HG02938 (cell line): ENCODE measurements around the gene FERMT3.
A peak's percentile ranks its signal among the peaks of the same experiment; 100 is the strongest.

Experiments used
- ATAC-seq: cut with Tn5 transposase; IDR thresholded peaks from one replicate; pipeline ENCODE4 v1.9.1; 2021; ENCODE audit warnings: mild to moderate bottlenecking, moderate library complexity; ENCODE audit not compliant: unreplicated experiment

Gene FERMT3

DNA sequence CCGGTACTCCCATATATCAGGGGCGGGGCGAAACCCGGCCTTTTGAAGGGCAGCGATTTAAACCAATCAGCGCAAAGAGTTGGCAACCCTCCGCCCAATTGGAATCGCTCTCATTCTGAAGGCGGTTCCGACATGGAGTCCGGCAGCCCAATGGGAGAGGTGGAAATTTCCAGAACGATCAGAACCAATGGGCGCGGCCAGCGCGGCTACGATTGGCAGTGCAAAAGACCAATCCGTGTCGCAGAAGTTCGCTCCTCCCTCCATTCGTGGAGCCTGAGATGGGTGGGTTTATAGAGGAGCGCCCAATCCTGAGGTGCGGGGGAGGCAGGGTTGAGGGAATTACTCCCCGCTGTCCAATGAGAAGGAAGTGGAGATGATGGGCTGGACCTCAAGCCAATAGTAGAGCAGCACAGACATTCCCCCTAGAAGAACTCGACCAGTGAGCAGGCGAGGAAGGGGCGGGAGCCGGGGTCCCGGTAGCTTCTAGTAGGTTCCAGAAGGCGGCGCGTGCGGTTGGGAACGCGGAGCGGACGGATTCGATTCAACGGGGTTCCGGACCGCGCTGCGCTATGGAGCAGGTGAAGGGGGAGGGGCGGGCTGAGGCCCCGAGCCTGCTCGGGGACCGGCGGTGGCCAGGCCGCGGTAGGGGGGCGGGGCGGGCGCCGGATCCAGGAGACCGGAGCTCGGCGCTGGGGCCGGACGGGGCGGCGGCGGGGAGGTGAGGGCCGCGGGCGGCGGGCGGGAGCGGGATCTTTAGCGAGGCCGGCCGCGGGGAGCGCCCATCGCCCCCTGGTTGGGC is 20.6 kb upstream of the FERMT3 start, which contains the start of gene STIP1:
TSS of gene STIP1 (plus strand) at position 479 of the 799 bp plus-strand sequence. CDS start at position 570, 91 bp downstream.
- peak; percentile 78 for ATAC-seq

DNA sequence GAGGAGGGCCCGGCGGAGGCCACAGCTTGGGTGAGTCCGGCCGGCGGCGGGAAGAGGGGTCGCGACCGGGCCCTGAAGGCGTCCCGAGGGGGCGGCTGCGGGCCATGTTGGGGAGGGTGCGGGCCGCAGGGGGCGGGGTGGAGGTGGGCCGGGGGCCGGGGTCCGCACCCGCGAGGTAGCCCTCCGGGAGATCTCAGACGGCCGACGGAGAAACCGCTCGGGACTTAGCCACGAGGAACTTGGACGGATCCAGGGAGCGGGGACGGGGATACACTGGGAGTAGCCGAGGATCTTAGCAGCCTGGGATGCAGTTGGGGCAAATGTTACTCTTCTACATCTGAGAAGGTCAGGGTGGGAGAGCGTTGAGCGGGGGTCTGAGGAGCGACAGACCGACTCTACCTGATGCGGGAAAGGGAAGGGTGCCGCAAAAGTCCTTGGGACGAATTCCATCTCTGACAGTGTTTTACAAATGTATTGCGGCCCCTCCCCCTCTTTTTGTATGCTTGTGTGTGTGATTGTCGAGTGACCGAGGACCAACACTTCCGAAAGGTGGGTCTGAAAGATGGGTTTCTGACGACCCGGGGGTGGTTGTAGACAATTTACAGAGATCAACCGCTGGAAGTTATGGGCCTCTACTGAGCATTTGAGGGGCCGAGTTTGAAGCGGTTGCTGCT is 19.9 kb upstream of the FERMT3 start:
- no peak for ATAC-seq

DNA sequence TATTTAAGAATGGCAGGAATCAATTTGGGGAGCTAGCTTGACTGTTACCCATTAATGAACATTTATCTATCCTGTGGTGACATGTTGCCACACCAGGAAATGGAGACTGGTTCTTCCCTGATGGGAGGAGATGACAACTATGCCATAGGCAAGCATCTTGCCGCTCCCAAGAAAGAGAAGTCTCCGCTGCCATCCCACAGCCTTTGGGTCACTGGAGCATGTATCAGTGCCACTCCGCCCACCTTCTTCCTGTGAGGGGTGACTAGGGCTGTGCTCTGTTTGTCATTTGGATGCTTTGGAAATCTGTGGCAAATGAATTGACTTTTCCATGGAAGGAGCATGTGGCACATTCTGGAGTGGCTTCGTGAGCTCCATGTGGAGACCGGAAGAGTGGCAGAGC is 14.1 kb upstream of the FERMT3 start:
- ATAC-seq = no peak

DNA sequence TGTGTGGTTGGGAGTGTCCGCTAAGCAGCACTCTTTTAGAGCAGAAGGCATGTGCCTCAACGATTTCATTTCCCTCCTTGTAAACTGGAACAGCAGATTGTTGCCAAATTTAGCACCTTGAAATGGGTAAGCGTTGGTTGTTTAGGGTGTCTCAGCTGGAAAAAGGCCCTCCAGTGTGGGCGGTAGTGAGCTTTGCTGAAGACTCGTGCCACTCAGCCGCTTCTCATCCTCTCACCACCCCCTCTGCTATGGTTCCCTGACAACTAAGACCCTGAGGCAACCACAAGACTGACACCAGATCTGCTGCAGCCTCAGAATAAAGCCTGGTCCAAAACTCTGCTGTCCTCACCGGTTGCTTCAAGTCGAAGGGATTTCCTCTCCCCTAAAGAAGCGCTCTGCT is 9.9 kb upstream of the FERMT3 start:
- ATAC-seq = no peak

DNA sequence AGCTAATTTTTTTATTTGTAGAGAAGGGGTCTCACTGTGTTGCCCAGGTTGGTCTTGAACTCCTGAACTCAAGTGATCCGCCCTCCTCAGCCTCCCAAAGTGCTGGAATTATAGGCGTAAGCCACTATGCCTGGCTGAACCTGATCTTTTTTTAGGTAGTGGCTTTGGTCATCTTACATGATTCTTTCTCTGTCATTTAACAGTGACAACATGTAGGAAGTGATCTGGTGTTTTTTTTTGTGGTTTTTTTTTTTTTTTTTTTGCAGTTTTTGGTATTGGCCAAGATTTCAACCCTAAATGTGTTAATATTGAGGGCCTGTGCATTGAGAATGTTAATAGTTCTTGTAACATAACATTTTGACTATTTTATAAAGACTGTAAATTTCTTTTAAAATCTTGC is 8.0 kb upstream of the FERMT3 start:
- no peak for ATAC-seq

DNA sequence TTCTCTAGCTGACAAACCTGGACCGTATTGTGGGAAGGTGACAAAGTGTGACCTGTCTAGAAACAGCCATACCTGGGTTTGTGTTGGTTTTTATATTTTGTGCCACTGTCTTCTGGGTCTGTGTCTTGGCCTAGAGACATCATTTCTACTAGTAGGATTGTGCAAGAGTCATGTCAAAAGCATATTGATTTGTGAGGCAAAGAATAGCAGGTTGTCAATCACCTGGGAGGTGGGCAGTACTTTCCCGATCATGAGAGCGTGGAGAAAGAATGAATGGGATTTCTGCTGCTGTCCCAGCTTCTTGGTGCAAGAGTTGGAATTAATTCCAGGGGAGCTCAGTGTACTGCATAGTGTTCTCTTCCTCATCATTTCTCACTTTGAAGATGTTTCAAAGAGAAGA is 5.0 kb upstream of the FERMT3 start:
- ATAC-seq = no peak

DNA sequence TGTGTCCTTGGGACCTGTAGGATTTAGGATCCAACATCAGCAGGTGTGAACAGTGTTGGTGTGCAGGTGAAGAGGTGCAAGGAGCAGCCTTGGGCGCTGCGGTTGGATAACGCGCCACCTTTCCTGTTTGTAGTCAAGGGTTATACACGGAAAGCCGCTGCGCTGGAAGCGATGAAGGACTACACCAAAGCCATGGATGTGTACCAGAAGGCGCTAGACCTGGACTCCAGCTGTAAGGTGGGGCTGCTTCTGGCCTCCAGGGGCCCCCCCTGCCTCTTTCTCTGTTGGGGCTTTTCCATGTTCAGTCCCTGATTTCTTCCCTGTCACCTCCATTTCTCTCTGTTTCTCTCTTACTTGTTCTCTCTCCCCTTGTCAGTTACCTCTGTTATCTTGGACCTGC is 3.5 kb upstream of the FERMT3 start:
- no peak for ATAC-seq

DNA sequence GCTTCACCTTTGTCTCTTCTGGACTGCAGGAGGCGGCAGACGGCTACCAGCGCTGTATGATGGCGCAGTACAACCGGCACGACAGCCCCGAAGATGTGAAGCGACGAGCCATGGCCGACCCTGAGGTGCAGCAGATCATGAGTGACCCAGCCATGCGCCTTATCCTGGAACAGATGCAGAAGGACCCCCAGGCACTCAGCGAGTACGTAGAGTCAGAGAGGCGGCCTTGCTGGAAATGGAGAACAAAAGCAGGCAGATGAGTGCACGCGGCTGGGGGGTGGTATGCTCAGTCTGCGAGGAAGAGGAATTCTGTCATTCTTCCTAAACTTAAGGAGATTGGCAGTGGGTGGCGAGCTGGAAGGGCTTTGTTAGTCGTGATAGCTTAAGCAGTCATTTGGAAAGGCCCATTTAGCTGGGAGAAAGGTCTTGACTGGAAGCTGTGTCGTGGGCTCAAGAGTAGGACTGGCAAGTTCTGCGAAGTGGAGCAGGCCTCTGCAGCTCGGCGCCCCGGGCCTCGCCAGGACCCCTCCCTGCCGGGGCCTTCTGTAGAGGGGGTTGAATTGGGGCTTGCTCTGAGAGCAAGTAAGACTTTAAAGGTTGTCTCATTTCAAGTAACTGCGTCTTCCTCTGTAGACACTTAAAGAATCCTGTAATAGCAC is 3.0 kb upstream of the FERMT3 start:
- ATAC-seq = no peak

DNA sequence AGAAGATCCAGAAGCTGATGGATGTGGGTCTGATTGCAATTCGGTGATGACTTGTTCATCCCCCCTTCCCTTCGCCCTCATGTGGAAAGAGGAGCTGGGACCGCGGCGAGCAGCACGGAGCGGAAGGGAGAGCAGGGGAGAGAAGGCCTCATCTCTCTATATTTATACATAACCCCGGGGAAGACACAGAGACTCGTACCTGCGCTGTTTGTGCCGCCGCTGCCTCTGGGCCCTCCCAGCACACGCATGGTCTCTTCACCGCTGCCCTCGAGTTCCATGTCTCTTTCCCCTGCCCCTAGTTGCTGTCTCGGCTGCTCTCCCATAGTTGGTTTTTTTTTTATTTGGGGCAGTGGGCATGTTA is 2.5 kb upstream of the FERMT3 start:
- ATAC-seq = no peak

DNA sequence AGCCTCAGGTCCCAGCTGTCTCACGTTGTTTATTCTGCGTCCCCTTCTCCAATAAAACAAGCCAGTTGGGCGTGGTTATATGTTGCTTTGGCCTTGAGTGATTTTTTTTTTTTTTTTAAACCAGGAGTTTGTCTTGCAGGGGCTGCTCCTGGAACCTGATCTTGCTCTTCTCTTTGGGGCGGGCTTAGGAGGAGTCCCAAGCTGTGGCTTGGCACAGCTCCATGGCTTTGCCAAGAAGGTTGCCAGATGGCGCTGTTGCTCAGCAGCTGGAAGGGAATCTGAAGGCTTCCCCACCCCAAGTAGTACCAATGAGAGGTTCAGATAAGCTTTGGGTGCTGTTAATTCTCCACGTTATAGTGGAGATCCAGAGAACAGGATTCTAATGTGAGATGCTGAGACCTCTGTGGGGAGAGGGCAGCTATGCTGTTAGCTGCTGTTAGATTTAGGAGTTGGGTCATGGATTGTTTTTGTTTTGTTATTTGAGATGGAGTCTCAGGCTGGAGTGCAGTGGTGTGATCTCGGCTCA is 2.0 kb upstream of the FERMT3 start:
- ATAC-seq = no peak

DNA sequence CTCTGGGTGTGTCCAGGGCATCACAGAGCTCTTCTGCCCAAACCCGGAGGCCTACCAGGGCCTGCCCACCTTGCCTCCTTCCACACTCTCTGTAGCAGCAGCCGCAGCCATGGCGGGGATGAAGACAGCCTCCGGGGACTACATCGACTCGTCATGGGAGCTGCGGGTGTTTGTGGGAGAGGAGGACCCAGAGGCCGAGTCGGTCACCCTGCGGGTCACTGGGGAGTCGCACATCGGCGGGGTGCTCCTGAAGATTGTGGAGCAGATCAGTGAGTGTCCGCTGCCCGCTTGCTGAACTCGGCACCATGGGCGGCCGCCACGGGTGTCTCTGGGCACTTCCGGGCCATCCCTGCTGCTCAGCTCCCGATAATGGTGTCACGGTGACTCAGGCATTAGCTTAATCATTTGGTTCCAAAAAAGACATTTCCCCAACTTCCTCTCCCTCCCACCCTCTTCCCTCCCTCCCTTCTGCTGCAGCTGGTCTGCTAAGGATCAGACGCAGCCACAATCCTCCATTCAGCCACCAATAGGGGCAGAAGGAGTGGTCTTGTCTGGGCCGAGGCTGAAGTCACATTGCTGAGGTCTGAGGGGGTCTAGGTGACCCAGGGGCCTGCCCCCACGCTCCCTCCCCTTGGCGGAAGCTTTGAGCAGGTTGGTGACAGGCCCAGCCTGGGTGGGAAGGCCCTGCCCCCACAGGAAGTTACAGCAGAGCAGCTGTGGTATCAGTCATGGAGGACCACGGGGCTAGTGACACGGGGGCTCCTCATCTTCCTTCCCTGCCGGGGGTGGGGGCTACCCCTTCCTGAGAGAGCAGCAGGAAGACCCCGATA is 950 bp downstream of the FERMT3 start:
- peak; percentile 69 for ATAC-seq

DNA sequence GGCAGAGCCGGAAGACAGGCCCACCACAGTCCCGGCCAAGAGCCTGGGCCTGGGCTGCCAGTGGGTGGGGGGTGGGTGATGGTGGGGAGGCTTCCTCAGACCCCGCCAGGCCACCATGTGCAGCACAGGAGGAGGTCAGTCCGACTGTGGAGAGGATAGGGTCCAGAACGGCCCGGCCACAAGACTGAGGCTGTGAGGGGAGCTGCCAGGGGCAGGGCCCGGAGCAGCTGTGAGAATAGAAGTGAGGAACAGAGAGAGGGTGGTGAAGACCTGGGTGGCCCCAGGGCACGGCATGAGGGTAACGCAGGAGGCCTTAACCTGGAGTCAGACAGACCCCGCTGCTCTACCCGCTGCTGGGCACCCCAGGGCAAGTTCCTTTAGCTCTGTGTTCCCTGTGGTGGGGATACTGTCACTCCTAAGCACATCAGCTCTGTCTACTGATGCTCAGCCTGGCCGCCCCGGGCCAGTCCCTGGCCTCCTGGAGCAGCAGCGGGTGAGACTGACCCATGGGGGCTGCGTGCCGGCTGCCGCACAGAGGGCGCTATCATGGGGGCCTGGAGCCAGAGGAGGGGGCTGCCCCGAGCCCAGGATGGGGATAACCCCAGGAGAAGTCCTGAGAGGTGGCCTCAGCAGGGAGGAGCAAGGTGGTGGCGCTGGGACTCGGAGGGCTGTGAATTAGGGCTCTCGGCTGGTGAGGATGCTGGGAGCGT is 1.7 kb downstream of the FERMT3 start:
- ATAC-seq = peak; percentile 8

DNA sequence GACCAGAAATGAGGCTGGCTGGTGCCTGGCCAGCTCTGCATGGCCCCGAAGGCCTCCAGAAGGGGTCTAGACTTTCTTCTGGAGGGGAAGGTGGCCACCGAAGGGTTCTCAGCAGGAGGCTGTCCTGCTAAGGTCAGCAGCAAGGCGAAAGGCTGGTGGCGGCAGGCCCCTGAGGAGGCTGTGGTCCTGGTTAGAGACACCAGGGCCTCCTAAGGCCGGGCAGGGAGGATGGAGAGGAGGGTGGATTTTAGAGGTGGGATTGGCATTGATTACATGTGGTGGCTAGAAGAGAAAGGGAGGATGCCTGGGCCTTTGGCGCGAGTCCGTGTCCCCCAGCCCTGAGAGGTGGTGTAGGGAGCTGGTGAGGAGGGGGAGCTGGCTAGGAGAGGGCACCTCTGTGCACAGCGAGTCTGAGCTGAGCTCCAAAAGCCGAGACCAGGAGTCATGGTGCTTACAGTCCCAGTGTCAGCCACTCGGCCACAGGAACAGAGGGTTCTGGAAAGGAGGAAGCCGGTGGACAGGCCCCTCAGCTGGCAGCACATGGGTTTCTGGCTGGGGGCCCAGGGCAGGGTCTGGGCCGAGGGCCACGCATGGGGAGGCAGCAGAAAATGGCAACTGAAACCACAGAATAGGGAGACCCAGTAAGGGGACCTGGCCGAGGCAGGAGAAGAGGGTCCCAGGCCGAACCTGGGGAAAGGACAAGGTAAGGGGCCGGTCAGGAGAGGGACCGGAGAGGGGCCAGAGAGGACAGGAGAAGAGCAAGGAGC is 2.5 kb downstream of the FERMT3 start:
- ATAC-seq = no peak

DNA sequence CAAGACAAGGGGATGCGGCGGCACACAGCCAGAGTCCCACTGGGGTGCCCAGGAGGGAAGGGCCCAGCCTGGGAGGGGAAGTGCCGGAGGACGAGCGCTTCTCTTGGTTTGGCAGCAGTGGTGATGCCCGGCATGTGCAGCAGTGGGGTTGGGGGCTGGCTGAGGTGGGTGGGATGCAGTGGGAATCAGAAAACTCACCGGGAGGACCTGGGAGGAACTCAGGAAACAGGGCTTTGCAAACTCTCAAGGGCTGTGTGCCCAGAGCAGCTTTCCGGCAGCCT is 3.0 kb downstream of the FERMT3 start:
- ATAC-seq = no peak

DNA sequence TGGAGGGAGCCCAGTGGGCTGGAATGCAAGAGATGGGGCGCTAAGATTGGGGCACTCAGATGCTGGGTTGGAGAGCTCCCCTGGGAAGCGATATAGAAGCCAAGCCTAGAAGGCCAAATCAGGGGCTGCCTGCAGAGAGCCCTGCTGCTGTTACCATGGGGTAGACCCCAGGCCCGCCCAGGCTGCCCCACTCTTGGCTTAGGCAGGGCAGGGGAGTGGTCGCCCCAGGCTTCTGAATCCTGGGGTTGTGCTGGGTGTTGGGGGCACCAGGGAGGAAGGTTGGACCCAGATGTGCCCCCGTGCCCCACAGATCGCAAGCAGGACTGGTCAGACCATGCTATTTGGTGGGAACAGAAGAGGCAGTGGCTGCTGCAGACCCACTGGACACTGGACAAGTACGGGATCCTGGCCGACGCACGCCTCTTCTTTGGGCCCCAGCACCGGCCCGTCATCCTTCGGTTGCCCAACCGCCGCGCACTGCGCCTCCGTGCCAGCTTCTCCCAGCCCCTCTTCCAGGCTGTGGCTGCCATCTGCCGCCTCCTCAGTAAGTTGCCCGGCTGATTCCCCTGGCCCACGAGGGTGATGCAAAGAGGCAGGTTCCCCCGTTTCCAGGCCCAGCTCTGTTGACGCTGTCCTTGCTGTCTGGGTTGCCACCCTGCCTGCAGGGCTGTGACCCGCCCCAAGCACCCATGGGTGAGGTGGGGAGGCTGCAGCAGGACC is 3.9 kb downstream of the FERMT3 start:
- no peak for ATAC-seq

DNA sequence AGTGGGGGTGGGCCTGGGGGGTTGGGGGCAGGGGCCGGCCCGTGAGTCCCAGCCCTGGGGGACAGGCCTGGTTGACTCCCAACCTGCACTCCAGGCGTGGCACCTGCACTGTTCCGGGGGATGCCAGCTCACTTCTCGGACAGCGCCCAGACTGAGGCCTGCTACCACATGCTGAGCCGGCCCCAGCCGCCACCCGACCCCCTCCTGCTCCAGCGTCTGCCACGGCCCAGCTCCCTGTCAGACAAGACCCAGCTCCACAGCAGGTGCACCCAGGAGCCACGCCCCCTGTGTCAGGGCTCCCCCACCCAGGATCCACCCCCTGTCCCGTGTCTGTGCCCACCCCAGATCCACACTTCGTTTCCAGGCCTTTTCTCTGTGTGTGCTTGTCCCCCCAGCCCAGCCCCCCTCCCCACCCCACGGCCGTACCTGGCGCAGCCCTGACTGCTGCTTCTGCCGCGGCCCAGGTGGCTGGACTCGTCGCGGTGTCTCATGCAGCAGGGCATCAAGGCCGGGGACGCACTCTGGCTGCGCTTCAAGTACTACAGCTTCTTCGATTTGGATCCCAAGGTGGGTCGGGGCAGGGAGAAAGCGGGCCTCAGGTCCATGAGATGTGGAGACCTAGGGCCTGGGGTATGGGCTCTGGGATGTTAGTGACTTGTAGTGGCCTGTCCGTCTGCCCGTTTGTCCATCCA is 4.8 kb downstream of the FERMT3 start:
- no peak for ATAC-seq

DNA sequence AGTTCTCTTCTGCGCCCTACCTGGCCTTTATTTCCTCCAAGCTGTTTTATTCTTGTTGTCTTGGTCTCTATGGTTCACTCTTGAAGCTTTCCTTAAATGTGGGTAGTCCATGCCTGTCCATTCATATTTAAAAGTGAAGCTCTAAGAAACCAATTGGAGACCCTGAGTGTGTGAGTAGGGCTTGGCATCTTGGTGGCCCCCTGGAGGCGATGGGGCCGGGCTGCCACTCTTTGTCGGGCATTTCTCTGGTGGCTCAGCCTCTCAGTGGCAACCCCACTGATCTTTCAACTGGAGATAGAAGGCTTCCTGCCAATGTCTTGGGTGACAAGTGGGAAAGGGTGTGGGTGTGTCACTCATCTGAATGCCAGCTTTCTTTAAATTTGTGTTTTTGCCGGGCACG is 10.4 kb downstream of the FERMT3 start:
- no peak for ATAC-seq

DNA sequence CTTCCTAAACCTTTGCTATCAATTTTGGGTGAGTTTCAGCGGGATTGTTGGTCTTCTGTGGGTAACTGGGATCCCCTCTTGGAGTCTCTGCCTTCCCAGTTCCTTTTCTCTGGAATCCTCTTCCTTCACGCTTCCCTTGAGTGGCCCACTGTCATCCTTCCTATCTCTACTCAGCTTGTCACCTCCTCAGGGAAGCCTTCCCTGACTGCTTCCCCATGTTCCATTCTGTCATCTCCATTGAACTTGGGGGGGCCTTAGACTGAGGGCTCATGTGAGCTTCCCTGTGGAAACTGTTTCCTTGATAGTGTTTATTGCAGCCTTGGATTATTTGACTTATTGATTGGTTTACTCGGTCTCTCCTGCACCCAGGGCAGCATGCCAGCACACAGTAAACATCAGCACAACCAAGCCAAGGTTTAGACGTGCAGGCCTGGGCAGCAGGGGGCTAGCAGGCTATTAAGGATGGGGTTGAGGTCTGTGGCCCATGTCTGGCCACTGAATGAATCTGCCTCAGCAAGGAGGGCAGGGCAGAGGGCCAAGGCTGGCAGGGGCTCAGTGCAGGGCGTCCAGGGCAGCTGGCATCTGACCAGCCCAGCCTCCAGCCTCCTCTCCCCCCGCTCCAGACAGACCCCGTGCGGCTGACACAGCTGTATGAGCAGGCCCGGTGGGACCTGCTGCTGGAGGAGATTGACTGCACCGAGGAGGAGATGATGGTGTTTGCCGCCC is 12.3 kb downstream of the FERMT3 start:
- no peak for ATAC-seq
